GM21825 (cell line): Measurements from ENCODE around the gene PDE4D.

Source experiments
- ATAC-seq: cut with Tn5 transposase; IDR thresholded peaks from one replicate; pipeline ENCODE4 v1.9.1; 2021; ENCODE audit warnings: mild to moderate bottlenecking, moderate library complexity; ENCODE audit not compliant: unreplicated experiment

PDE4D gene

DNA sequence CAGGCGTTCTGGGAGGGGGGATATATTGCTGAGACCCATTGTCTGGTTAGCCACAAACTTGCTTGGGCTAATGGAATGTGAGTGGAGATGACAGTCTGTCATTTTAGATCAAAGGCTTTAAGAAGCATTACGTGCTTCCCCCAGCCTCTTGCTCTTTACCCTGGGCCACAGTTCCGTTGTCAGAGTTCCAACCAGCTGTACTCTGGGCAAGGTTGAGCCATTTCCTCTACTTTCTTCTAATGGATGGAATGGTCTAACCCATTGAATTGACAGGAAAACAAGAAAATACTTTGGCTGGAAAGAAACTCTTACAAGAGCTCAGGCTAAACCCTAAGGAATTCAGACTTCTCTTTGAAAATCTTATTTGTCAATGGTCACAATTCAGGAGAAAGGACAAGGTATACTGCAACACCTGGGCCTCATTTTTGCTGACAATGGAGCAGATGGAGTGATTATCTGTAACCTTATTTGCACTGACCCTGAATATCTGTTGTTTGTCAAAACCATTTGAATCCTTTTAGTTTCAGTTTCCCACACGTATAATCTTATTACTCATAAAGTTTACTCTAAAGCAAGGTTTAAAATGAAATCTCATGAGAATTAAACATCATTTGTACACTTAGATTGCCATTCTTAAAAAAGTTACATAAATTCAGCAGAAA, 231.4 kb downstream of the PDE4D start:
- peak; percentile 41 for ATAC-seq

DNA sequence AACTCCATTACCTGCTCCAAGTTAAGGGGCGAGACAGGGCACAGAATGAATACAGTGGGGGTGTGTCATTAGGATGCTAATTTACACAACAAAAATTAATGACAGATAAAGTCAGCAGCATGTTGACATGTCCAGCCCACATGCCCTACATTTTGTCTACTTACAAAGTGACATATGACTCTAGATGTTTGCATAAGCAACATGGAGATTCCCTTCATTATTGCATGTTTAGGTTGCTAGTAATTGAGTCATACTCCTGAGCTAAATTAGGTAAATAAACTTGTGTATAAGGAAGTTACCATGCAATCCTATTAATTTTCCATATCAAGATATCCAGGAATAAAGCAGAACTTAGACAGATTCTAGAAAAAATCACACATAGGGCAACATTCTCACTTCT, 232.2 kb downstream of the PDE4D start:
- ATAC-seq = no peak

DNA sequence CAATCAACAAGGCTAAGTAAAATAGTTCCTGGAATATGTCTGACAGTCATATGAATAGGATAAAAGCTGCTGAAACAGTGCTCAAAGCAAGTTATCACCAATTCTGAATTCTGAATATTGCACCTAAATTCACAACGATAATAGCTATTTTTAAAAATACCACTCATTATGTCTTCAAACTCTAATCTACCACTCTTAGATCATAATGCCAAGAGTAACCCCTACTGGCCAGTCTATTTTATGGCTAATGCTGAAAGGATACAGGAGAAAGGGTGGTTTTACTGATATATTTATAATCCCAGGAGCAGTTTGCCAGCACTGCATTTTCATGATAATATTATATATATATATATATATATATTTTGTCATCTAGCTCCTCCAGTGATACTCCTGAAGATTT, 232.8 kb downstream of the PDE4D start:
- no peak for ATAC-seq

DNA sequence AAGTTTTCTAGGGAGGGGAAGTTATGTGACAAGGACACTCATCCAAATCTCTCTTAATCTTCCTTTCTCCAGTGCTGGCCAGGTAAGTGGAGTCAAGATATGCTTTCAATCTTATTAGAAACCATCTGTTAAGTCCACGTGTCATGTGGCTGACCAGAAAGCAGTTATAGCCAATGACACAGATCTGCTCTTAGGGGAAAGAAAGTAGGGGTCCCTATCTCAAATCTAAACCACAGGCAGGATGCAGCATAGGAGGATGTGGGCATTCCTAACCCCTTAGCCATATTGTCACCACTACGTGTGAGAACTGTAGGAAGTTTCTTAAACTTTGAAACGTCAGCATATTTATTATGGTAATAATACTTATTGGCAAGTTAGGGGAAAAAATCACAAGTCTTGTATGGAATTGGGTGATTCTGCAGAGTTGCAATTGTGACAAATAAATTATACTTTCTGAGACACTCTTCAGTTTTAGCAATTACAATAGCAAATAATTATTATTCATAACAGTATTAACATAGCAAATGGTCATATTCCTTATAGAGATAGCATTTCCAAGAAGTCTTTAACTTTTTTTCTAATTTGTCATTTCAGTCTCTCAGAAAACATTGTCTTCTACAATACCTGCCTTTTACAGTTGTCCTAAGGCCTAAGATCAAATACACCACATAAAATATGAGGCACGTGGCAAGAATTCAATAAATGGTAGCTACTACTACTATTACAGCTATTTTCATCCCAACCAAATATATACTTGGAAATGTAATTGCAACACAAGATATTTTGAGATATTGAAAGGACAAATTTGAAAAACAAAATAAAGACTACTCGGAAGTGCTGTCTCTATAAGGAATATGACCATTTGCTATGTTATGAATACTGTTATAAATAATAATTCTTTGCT, 236.9 kb downstream of the PDE4D start:
- no peak for ATAC-seq

DNA sequence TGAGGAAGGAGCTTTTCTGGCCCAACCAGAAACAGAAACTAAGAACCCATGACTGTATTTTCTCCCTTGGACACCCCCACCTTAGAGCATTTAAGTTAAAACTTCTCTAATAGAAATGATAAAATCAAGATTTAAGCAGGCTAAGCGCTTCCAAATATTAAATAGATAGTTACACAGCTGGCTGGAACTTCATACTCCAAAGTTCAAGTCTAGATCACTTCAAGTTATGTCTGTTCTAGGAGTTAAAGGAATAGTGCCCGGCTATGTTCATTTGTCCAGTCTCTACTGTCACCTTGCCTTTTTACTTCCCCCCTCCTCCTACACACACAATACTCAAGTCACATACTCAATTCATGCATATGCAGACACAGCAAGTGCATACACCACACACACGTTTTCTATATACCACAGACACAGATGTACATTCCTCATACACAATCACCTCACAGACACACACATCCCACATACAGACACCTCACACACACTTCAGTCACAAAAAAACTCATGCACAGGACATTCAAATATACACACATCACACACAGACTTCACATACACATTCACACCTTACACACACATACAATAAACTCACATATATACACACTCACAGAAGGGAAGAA, 237.7 kb downstream of the PDE4D start:
- ATAC-seq = no peak

DNA sequence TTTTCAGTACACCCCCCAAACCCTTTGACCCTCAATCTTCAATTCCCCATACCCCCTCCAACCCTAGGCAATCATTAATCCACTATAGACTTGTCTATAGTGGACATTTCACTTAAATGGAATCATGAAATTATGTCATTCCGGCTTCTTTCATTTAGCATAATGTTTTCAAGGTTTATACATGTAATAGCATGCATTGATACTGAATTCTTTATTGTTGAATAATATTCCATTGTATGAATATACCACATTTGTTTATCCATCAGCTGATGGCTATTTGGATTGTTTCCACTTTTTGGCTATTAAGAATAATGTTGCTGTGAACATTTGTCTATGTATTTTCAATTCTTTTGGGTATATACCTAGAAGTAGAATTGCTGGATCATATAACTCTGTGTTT, 238.8 kb downstream of the PDE4D start:
- no peak for ATAC-seq

DNA sequence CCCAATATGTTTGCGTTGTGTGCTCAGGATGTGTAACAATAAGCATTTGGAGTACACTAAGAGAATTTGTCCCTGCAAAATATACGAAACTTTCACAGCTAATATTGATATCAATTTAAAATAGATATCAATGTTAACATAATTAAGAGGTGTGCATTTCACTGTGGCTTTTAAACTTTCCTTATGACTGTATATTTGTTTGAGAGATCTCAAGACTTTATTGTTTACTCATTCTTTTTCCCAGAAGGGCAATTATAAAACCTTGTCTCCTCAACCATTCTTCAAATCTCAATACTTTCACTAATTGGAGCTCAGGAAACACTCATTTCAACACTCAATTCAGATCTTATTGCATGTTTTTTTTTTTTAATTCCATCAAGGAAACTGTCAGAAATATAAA, 241.1 kb downstream of the PDE4D start:
- no peak for ATAC-seq

DNA sequence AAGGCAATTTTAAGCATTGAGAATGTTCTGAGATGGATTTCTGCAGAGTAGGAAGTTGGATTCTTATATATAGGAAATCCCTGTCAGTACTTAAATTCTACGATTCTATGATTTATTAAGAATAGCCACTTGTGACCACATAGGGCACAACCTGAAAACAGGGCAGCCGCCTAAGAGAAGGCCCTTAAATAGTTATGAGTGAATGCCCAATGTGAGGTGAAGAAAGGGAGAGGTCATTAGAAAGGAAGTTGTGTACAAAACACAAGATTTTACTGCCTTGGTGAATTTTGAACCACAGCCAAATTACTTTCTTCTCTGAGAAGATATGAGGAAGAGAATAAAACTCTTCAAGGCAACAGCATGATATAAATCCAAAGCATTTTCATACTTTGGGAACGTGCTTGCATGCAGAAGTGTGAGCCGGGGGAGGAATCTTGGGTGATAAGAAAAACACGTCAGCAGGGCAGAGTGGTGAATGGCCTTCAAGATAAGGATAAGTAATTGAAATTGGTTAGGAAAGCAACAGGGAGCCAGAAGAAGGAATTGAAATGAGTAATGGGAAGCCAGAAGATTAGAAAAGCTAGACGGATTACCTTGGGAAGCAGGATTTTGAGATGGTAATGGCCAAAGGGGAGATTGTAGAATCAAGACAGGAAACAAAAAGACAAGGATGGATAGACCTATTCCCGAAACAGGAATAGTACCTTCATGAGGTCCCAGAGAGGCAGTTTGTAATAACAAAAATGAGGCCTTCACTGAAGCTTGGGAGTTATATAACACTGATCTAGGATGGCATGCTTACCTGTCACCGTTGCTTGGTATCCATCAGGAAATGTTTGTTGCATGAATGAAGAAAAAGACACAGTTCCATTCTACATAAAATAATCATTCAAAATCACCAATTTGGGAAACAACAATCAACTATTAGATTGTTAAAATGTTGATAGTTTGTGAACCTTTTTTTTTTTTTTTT, 244.3 kb downstream of the PDE4D start:
- ATAC-seq = no peak

DNA sequence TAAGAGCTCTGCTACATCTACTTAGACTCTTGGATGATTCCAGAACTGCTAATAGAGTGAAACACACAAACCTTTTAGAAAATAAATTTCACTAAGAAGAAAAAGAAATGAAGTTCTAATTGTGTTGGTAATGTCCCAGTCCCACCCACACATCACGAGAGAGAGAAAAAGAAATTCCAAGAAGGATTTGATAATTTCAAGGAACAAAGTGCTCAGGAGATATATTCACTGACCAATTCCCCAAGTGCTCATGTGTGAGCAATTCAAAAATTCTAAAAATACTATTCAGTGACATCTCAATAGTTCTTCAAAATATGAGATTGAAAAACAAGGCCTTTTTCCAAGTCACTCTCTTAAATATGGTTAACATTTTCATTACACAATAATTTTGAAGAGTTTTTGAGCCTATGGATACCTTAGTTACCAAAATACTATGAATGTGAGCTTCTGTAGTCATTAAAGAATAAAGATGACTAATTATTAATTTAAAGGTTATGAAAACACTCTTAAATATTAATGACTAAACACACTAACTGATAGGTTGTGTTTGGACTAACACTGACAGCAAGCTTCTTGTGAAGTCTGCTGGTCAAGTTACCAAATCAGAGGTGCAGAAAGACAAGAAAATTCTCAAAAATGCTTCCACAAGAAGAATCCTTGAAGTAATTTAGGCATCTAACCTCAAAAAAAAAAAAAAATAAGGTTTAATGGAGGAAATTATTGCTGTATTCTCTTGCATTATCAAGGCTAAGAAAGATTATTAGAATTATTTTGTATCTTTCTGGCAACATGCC, 245.3 kb downstream of the PDE4D start:
- ATAC-seq = no peak

DNA sequence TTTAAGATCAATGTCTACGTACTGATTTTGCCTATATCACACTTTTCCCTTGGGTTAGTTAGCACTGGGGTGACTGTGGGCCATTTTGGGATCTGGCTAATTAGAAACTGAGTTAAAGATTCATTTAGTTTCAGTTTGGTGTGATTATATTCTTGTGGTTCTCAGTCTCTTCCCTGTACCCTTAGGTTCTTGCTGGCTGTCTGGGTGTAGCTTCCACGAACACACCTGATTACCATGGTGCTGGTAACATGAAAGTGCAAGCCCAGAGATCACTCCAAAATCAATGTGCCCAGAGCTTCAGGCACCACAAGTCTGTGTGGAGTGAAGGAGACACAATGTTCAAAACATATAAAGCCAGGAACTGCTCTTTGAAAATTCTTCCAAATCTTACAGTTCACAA, 248.1 kb downstream of the PDE4D start:
- ATAC-seq = no peak

DNA sequence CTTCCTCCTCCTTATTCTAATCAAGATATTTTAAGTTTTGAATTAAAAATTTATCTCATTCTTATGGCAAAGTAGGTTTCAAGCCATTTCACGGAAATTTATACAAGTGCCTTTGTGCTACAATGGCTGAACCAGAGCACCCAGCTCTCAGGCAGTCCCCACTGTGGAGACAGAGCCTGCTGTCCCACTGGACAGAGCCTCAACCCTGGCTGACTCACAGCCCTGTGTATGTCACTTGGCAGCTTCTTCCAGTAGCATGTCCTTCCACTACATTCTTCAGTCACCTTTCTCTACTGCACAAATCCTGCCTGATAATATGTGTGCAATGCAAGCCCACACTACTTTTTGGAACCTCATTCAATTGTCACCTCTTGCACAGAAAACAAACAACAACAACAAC, 253.1 kb downstream of the PDE4D start:
- no peak for ATAC-seq

DNA sequence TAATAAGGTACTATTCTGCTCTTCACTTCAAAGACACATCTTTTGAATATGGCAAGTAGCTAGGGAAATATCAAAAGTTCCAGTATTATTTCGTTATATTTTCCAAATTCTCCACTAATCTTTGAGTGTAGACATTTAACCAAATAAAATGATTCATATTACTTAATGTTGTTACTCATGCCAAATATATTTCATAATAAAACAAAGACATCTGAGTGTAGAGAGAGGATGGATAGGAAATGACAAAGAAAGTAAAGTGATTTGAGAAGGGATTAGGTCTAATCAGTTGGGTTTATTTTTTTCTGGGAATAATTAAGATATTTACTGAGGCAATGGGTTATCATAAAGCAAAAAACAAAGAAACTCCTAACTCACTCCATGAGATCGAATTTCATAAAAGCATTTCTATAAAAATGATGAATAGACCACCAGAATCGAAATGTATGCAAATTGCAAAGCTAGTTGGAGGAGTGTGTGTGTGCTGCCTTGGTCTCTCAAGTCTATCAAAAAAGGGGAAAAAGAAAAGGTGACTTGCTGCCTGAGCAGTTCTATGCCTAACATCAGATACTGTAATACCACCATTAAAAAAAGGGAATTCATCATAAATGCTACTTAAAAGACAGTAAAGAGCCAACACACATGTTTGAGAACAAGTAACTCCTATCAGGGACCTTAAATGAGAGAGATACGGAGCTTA, 255.5 kb downstream of the PDE4D start:
- ATAC-seq = no peak

DNA sequence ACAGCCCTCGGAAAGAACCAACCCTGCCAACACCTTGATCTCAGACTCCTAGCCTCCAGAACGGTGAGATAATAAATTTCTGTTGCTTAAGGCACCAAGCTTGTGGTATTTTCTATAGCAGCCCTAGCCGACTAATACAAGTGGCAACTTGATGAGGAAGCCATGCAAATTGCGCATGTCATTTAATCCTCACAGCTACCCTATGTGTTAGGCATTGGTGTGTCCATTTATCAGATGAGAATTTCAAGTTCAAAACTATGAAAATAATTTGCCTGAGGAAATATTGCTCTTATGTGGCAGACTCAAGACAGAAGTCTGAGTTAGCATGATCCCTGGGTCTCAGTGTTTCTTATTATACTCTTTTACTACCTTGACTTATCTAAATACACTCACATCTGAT, 264.0 kb downstream of the PDE4D start:
- no peak for ATAC-seq

DNA sequence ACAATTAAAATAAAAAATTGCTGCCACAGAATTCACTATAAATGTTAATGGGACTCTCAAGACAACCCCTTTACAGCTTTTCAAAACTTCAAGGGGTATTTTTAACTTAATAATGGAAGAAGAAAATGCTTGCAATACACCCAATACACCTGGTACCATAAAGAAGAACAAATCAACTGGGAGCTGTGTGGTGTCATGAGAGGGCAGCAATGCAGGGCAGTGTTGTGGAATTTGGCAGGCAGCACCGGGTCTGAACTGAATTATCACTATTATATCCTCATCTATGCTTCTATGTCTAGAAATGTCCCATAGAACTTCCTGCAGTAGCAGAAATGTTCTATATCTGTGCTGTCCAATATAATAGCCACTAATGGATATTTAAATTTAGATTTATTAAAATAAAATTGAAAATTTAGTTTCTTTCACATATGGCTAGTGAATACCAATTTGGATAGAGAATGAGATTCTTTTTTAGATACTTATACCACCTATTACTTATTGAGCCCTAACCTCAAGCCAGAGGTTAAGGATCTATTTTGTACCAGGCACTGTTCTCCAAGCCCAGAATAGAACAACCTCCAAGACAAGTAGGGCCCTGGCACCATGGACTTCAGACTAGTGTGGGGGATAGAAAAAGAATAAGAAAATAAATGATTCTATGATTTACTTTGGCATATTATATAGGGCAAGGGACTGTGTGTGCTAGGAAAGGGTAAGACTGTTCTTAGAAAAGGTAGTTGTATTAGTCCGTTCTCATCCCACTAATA, 265.3 kb downstream of the PDE4D start:
- no peak for ATAC-seq

DNA sequence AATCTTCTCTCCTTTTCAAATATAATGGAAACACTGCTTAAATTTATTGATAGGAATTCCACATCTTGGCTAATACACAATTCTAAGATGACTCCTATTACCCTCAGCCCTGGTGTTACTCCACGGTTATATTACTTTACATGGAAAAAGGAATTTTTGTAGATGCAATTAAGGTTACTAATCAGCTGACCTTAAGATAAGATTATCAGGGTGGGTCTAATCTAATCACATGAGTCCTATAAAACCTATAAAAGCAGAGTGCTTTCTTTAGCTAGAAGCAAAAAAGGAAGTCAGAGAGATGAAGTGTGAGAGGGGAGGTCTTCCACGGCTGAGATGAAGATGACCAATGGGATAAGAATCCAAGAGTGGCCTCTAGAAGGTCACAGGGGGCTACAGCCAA, 268.6 kb downstream of the PDE4D start:
- ATAC-seq = no peak

DNA sequence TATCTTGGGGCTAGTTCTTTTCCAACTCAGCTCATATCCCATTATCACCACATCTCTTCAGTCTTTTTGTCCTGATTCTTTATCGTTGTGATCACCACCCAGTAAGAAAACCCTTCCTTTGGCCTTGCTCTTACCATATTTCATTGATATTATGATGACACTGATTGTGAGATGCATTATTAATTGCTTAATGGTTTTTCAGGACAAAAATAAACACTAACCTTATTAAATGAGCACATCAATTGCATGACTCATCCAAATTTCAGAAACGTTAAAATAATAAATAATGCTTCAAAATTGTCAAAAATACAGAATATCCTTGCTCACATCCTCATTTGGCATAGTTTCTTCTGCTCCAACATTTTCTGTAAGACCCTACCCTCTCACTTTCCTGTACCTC, 270.7 kb downstream of the PDE4D start:
- no peak for ATAC-seq

DNA sequence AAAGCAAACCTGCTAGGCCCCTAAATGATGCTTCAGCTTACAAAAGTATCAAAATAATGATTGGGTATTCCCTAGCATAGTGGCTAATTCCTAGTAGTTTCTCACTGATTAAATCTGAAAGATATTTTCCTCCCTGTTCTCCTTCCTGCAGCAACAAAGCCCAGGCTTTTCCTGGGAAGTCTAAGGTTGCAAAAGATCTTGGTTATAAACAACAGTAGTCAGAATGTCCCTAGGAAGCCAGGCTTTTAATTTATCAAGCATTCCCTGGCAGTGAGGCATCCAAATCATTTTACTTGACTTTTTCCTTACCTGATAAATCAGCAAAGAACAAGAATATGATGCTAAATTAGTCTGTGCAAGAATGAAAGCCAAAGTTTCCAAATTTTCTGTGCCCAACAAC, 272.0 kb downstream of the PDE4D start:
- ATAC-seq = no peak

DNA sequence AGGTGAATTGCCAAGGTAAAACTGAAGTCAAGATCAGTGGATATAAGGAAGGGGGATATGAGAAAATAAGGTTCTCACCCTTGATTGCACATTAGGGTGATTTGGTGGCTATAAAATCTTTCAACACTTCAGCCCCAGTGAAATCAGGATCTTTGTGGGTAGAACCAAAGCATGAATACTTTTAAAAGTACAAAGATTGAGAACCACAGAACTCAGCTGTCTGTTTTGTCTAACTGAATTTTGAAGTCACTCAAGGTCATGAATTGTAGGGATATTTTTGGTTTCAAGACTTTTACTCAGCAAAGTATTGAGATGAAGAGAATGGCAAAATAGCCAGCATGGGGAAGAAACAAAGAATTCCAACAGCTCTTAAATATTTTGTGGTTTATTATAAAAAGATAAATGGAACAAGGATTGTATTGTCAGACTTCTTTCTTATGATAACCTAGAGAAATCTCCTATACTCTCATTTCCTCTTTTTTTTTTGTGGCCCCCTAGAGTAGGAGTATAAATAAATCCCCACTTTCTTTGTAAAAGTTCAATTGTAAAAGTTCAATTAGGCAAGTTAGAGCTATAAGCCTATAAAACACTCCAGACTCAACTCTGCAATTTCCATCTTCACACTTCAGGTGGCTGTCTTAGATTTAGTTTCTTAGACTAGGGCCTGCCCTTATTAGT, 272.9 kb downstream of the PDE4D start:
- ATAC-seq = no peak
